NOMO-1 treated with DMSO at 0.1 percent for 48 hours (cell line): ENCODE results near the gene RND1.

Source experiments
- DNase-seq: peaks from one replicate; lab custom pipeline; 2025; ENCODE audit not compliant: unreplicated experiment; lab: John Stamatoyannopoulos, UW

RND1 gene

GRCh38 chr12:48828841-48829575 lies 36.7 kb downstream of the RND1 start:
- DNase-seq: no peak

DNA sequence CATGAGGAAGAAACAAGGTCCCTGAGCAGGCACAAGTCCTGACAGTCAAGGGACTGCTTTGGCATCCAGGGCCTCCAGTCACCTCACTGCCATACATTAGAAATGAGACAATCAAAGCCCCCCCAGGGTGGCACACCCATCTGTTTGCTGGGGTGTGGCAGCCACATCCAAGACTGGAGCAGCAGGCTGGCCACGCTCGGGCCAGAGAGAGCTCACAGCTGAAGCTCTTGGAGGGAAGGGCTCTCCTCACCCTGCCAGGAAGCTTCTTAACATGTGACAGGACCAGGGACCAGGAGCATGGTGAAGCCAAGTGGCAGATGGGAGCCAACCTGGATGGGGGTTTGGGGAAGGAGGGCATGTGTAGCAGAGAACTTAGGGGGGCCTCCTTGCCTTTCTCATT lies 37.4 kb downstream of the RND1 start:
- no peak for DNase-seq

GRCh38 chr12:48827513-48828096 lies 38.1 kb downstream of the RND1 start:
- no peak for DNase-seq

GRCh38 chr12:48827026-48827425 lies 38.6 kb downstream of the RND1 start:
- DNase-seq: no peak

GRCh38 chr12:48826209-48826855 lies 39.3 kb downstream of the RND1 start:
- no peak for DNase-seq

DNA sequence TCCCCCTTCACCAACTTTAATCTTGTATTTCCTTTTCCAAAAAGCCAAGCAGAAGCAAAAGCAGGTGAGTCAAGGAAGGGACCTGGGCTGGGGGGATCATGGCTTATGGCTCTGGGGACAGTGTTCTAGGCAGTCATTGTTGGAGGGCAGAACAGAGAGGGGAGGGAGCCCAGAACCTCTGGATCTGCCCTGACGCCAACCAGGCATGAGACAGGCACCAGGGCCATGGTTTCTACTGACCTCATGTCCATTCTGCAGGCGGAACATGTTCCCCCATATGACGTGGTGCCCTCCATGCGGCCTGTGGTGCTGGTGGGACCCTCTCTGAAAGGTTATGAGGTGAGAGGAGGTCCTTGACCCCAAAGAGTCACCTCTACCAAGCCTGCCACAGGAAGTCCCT lies 40.8 kb downstream of the RND1 start:
- DNase-seq: no peak

- DNase-seq: no peak
Observed at GRCh38 chr12:48824112-48824511, 41.6 kb downstream of the RND1 start.

DNA sequence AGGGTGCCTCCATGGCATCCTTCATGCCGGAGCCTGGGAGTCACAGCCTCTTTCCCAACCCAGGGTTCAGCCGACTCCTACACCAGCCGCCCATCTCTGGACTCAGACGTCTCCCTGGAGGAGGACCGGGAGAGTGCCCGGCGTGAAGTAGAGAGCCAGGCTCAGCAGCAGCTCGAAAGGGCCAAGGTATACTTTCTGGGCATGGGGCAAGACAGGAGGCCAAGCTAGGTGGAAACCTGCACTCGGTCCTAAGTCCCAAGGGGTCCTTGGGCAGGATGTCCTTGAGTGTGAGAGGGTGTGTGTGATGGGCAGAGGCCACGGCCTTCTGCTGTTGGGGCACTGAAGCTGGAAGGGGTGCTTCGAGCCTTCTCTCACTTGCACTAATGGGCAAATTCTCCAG lies 42.4 kb downstream of the RND1 start:
- no peak for DNase-seq

DNA sequence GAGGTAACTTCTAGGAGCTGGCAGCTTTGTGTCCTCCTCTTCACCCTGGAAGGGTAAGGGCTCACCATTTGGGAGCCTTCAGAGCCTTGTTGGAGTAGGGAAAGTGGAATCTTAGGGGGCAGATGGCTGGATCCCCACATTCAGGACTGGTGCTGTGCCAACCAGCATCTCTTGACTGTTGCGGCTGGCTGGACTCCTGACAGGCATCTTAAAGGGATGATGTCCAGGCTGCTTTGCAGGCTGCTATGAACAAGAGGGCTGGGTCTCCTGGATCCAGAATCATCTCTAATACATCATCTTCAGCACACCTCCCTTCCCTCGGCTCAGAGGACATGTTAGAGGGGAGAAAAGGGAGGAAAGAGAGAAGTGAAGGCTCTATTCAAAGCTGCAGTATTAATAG lies 43.0 kb downstream of the RND1 start:
- no peak for DNase-seq

DNA sequence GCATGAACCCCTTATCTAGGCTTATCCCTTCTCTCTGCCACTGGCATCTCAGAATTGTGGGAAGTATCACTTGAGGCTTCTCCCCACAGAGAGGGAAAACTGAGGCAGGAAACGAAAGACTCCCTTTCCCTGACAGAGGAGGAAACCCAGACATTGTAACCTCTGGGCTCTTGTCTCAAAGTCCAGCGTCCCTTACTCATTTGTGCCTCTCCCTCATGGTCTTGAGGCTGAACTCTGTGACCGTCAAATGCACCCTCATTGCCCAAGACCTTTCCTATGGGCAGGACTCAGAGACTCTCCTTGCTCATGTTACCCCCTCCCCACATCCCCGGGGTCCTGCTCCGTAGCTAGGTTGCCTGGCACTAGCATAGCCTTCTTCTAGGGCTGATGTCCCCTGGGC lies 43.5 kb downstream of the RND1 start:
- no peak for DNase-seq

- DNase-seq: no peak
Observed at GRCh38 chr12:48819986-48820725, 45.5 kb downstream of the RND1 start.

DNA sequence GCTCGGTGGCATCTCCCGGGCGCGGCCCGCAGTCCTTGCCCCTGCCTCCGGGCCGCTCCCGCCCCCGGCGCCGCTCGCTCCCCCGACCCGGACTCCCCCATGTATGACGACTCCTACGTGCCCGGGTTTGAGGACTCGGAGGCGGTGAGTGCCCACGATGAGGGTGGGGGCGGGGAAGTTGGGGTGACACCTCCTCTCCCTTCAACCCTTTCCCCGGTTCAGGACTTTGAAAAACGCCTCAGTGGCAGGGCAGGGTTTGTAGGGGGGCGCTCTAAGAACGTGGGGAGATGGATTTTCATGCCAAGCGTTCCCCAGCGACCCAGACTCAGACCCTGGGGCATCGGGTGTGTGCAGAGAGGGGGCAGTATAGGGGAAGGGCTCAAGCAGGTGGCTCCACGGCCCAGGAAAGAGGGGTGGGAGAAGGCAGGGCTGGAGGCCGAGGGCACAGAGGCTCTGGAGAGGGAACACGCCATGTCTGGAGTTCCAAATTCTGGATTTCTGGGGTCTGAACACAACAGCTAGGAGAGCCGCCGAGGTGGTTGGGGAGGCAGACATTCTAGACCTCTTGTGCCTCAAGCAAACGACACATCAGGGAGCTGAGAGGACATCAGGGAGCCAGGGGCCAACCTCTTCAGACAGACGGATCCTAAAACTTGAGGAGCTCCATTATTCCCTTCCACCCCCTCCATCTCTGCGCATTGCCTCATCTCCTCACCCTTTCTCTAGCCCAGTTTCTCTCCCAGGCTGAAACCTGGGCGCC lies 46.7 kb downstream of the RND1 start:
- DNase-seq: no peak

DNA sequence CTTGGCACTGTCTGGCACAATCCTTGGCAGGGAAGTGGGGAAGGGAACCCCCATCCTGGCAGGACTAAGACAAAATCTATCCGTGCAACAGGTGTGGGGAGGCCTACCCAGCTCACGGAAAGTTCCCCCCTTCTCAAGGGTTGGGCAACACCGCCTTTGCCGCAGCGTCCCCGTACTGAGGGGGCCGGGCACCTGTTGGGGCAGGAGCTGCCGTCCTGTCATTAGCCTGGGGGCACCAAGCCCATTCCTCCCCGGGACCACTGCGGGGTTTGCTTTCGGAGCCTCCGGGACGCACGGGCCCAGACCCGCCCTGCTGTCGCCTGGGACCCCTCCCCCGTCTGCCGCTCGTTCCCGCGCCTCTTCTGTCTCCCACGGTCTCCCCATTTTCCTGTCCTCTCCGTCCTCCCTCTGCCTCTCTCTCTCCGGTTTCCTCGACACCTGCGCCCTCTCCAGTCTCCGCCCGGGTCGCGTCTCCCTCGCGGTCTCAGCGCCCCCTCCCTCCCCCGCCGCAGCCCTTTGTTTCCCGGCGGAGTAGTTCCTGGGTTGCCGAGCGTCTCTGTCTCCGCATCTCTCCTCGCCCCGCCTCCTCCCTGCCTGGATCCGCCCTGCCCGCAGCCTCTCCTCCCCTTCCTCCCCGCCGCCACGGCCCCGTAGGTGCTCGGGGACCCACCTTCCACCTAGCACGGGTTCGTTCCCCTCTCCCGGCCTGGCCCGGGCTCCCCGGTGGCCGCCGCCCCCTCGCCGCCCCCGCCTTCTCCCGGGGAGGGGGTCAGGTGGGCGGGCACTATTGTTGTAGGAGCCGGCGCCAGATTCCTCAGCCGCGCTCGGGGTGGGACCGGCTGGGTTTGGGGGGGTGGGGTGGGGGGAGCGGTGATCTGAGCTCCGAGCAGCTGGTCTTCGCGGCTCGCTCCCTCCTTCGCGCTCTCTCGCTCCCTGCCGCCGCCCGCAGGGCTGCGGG lies 47.5 kb downstream of the RND1 start, which contains the start of gene CACNB3:
Gene CACNB3 (plus strand): TSS at position 624 of the 958 bp plus-strand sequence. CDS start 434 bp downstream, outside the sequence.
- DNase-seq: peak; percentile 9

GRCh38 chr12:48816143-48816854 lies 49.4 kb downstream of the RND1 start:
- no peak for DNase-seq

DNA sequence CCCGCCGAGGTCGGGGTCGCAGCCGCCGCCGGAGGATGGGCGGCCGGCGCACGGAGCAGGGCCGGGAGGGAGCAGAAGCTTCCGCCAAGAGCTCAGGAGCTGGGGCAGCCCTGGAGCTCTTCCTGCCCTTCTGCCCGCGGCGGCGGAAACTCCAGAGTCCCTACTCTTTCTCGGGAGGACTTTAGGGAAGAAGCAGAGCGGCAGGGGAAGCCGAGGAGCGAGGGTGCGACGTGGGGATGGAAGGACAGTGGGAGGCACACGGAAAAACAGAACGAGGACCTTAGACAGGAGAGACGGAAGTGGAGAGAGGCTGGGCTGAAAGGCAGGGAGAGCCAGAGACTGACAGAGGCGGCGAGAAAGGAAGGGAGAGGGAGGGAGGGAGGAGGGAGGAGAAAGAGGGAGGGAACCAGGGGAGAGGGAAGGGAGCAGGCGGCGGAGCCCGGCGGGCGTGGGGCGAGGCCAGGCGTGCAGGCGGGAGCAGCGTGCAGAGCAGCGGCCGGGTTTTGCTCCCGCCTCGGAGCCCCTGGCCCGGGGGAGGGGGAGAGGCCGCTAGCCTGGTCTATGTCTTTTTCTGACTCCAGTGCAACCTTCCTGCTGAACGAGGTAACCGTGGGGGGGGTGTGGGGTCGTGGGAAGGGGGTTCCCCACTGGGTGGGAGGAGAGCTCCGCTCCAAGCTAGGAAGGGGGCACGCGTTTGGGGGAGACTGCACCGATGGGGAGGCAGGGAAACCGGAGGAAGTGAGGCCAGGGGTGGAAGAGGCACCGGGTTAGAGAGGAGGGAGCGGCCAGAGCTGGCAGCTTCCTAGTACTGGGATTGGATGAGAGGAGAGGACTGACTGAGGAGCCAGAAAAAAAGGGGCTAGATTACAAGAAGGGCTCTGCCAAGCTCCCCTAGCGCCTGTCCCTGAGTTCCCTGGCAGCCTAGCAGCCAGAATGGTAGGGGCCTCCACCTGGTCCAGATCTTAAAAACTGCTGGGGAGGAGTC lies 50.3 kb downstream of the RND1 start:
- peak; percentile 79 for DNase-seq

GRCh38 chr12:48814262-48815125 lies 51.2 kb downstream of the RND1 start:
- DNase-seq: peak; percentile 63
